Osteocyte (in vitro differentiated cells): ENCODE measurements around the gene ARHGDIA. TPM values are rescaled to one million over a fixed set of nuclear protein-coding genes. Genes with fewer than 3 reads are reported as not detected.

Experiments
- DNase-seq: peaks from one replicate; pipeline ENCODE4 v3.0.0; 2021; ENCODE audit warnings: mixed read lengths; ENCODE audit not compliant: unreplicated experiment; ENCODE audit errors: extremely low spot score
- H3K27ac Mint-ChIP-seq: one replicate; pipeline ENCODE4 v1.8.0; 2021; ENCODE audit warnings: mild to moderate bottlenecking, mixed read lengths; ENCODE audit not compliant: unreplicated experiment
- H3K27me3 Mint-ChIP-seq: one replicate; pipeline ENCODE4 v1.8.0; 2021; ENCODE audit warnings: mixed read lengths; ENCODE audit not compliant: unreplicated experiment
- H3K36me3 Mint-ChIP-seq: one replicate; pipeline ENCODE4 v1.8.0; 2021; ENCODE audit warnings: mixed read lengths; ENCODE audit not compliant: unreplicated experiment
- H3K4me1 Mint-ChIP-seq: one replicate; pipeline ENCODE4 v1.8.0; 2021; ENCODE audit warnings: mixed read lengths; ENCODE audit not compliant: unreplicated experiment
- H3K4me3 Mint-ChIP-seq: one replicate; pipeline ENCODE4 v1.8.0; 2021; ENCODE audit warnings: mild to moderate bottlenecking, moderate library complexity, mixed read lengths; ENCODE audit not compliant: unreplicated experiment
- H3K9me3 Mint-ChIP-seq: one replicate; pipeline ENCODE4 v1.8.0; 2021; ENCODE audit warnings: mixed read lengths; ENCODE audit not compliant: unreplicated experiment
- total RNA-seq: library from RNA; stranded (reverse); gene quantifications from 2 replicates; pipeline ENCODE4 v1.2.1, GENCODE V29; 2021
- TF ChIP-seq, protein P1 (sequence below): fragments of 200-600 bp; sonication (generic); IDR thresholded peaks from 2 replicates; pipeline ENCODE4 v1.5.0; 2021; ENCODE audit warnings: antibody characterized with exemption, mild to moderate bottlenecking, moderate library complexity

ARHGDIA gene
- total RNA-seq, 1 donor from 2014 or later, result 433 TPM

DNA sequence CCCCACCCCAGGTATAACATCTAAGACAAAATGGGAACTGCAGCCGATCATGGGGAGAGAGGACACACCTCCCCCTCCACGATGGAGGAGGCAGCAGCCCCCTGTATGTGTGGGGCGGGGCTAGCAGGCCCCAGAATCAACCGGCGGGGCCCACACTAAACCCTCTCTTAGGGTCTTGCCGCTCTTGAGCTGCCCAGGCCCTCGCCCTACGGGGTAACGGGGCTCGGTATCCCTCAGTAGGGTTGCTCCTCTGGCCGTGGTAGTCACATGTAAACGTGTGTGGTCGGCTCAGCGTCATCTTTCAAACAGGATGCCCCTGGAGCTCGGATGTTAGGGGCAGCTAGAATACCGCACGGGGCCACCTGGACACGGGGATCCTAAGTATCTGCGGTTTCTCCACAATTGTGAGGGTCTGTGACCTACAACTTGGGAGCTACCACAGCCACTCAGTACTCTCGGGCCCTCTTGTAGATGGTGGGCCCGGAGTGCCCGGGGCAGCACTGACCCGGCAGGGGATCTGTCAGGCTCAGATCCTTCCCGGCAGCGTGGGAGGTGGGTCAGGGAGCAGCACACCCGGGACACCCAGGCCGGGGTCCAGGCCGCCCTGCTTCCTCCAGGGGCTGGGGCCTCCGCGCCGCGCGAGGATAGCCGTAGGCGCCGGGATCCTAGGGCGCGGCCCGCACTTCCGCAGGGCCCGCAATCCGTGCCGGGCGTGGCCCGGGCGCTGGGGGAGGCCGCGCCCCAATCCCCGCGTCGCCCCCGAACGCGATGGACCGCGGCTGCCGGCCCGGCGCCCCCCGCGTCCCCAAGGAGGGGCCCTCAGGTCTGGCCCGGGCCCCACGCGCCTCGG lies 781 bp downstream of the ARHGDIA start:
- Mint-ChIP-seq H3K4me3 (peak overlapping the region; percentile 78), H3K27ac (peak overlapping the region; percentile 85), H3K9me3 (no peaks in the 10 kb centered on the region), H3K36me3 (peaks cover 4% of the 10 kb centered on the region), H3K27me3 (no peaks in the 10 kb centered on the region), H3K4me1 (peaks cover 41% of the 10 kb centered on the region)
- DNase-seq, result no peak
- TF ChIP-seq, protein P1, sequence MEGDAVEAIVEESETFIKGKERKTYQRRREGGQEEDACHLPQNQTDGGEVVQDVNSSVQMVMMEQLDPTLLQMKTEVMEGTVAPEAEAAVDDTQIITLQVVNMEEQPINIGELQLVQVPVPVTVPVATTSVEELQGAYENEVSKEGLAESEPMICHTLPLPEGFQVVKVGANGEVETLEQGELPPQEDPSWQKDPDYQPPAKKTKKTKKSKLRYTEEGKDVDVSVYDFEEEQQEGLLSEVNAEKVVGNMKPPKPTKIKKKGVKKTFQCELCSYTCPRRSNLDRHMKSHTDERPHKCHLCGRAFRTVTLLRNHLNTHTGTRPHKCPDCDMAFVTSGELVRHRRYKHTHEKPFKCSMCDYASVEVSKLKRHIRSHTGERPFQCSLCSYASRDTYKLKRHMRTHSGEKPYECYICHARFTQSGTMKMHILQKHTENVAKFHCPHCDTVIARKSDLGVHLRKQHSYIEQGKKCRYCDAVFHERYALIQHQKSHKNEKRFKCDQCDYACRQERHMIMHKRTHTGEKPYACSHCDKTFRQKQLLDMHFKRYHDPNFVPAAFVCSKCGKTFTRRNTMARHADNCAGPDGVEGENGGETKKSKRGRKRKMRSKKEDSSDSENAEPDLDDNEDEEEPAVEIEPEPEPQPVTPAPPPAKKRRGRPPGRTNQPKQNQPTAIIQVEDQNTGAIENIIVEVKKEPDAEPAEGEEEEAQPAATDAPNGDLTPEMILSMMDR, result no peak

DNA sequence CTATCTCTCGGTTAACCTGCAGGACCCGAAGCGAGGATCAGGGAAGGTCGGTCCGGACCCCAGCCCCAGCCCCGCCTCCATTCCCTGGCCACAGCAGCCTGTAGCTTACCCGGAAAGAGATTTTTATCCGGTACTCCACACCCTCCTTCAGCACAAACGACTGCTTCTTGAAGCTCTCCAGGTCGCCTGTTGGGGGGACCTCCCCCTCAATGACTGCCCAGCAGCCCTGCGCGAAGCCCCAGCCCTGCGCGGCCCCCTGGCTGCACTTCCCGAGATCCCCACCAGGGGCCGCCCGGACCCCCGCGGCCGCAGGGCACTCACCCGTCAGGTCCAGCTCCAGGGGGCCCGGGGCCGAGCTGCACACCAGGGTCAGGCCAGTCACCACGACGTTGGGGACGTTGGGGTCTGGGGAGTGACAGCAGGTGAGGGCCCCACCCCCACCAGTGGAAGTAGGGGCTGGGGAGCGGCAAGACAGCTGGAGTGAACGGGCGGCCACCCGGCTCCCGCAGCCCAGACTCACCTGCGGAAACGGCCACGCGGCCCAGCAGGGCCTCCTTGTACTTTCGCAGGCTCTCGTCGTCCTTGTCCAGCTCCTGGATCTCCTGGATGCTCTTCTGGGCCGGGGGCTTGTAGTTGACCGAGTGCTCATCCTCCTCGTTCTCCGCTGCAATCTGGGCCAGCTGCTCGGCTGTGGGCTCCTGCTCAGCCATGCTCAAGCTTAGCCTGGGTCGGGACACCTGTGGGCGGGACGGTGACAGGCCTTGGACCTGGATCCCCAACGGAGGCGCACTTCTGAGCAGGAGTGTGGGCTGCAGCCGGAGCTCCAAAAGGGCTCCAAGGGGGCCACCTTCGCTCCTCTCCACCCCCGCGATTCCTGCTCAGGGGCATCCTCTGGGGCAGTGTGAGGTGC lies 1.7 kb downstream of the ARHGDIA start:
- H3K27me3 Mint-ChIP-seq, result no peaks in the 10 kb centered on the region
- peak overlapping the region; percentile 85 for H3K27ac Mint-ChIP-seq
- TF ChIP-seq, protein P1, result peak; percentile 91
- H3K4me3 Mint-ChIP-seq, result peak overlapping the region; percentile 78
- peaks cover 4% of the 10 kb centered on the region for H3K36me3 Mint-ChIP-seq
- peaks cover 41% of the 10 kb centered on the region for H3K4me1 Mint-ChIP-seq
- no peaks in the 10 kb centered on the region for H3K9me3 Mint-ChIP-seq
- peak; percentile 90 for DNase-seq

DNA sequence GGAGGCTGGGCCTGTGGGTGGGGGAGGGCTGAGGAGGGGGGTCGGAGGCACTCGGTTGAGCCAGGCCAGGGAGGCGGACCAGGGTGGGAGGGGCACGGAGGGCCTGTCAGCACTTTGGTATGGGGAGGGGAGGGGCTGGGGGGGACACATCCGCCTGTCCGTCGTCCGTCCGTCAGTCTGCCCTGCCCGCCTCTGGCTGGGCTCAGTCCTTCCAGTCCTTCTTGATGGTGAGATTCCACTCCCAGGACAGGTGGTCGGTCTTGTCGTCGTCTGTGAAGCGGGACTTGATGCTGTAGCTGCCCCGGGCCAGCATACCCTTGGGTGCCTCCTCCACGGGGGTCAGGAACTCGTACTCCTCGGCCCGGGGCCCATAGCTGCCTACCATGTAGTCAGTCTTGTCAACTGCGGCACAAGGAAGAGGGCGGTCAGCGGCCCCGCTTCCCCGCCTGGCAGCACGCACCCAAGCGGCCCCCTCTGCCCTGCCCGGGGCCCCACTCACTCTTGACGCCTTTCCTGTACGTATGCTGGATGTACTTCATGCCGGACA lies 2.4 kb downstream of the ARHGDIA start:
- H3K27ac Mint-ChIP-seq, result peak overlapping the region; percentile 85
- DNase-seq, result no peak
- peaks cover 4% of the 10 kb centered on the region for H3K36me3 Mint-ChIP-seq
- H3K27me3 Mint-ChIP-seq, result no peaks in the 10 kb centered on the region
- no peaks in the 10 kb centered on the region for H3K9me3 Mint-ChIP-seq
- H3K4me1 Mint-ChIP-seq, result peaks cover 41% of the 10 kb centered on the region
- peak overlapping the region; percentile 78 for H3K4me3 Mint-ChIP-seq
- TF ChIP-seq, protein P1, result no peak

DNA sequence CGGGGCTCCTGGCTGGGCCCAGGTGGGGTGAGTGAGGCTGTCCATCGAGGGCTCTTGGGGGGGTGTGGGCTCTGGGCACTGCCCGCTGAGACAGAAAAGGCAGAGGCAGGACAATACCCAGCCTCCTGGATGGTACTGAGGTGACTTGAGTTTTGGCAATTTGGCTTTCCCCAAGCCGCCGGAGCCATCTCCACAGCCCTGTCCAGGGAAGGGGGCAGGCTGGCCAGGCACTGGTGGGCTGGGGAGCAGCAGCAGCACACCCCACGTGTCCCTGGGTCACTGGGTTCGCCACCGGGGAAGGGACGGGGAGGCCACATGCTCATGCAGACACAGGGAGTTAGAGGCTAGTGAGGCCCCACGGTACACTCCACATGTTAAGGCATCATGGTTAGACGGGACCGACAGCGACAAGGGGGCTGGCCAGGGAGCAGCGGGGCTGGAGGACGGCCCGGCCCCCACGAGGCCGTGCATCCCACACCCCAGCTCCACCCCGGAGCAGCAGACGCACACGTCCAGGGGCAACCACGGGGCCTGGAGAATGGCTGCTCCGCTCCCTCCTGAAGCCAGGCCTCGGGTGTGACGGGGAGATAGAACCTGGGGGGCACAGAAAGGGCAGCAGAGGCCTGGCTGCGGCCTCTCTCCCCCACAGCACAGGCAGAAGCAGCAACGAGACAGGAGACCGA lies 3.0 kb downstream of the ARHGDIA start:
- Mint-ChIP-seq H3K36me3 (peaks cover 7% of the 10 kb centered on the region), H3K27ac (peak overlapping the region; percentile 82), H3K4me3 (no peak overlapping the region), H3K27me3 (no peaks in the 10 kb centered on the region), H3K9me3 (no peaks in the 10 kb centered on the region), H3K4me1 (peaks cover 45% of the 10 kb centered on the region)
- TF ChIP-seq, protein P1, result no peak
- DNase-seq, result no peak
